NB4 (cell line): ENCODE measurements around the gene GADD45G.

Source experiments
- POLR2A ChIP-seq: IDR thresholded peaks from 2 replicates; pipeline ENCODE4 v1.6.1; 2011; ENCODE audit warnings: mild to moderate bottlenecking; ENCODE audit not compliant: insufficient read length; ENCODE audit errors: extremely low read depth
- TF ChIP-seq, protein P1 (sequence below): IDR thresholded peaks from one replicate; pipeline ENCODE4 v1.5.1; 2012; ENCODE audit warnings: low read depth, low read length

DNA sequence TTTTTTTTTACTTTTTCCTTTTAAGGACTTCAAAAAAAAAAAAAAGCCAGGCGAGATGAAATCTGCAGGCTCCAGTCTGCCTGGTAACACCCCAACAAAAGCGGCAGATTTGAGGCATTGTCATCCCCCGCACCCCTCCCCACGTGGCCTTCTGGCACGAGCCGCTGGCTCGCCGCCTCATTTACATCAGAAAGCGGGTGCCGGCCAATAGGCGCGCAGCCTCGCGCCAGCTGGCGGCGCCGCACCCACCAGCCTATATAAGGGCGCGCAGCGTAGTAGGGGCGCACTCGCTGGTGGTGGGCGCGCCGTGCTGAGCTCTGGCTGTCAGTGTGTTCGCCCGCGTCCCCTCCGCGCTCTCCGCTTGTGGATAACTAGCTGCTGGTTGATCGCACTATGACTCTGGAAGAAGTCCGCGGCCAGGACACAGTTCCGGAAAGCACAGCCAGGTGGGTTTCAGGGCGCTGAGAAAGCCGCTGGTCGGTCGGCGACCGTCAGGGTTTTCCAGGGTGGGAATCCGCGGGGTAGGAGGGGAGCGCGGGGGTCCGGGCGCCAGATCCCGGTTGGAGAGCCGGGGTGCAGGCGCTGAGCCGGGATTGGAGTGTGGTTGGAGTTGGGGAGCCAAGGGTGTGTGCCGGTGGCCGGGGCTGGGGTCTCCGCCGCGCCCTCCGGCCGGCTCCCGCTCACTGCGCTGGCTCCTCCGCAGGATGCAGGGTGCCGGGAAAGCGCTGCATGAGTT, at the start of gene GADD45G:
- TF ChIP-seq POLR2A, result no peak
- TF ChIP-seq, protein P1, sequence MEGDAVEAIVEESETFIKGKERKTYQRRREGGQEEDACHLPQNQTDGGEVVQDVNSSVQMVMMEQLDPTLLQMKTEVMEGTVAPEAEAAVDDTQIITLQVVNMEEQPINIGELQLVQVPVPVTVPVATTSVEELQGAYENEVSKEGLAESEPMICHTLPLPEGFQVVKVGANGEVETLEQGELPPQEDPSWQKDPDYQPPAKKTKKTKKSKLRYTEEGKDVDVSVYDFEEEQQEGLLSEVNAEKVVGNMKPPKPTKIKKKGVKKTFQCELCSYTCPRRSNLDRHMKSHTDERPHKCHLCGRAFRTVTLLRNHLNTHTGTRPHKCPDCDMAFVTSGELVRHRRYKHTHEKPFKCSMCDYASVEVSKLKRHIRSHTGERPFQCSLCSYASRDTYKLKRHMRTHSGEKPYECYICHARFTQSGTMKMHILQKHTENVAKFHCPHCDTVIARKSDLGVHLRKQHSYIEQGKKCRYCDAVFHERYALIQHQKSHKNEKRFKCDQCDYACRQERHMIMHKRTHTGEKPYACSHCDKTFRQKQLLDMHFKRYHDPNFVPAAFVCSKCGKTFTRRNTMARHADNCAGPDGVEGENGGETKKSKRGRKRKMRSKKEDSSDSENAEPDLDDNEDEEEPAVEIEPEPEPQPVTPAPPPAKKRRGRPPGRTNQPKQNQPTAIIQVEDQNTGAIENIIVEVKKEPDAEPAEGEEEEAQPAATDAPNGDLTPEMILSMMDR, result no peak
